Suprapubic skin (tissue), 4 donors: ENCODE measurements around the gene SCAF8. TPM values are rescaled to one million over a fixed set of nuclear protein-coding genes. Genes with fewer than 3 reads are reported as not detected.

ENCODE experiments used
- DNase-seq, 2 donors: peaks; one replicate each; pipeline ENCODE4 v3.0.0-alpha.2; 2019; ENCODE audit warnings: low spot score in 2 of 2
- H3K27ac ChIP-seq: fragments of 200-600 bp; sonication (generic); one replicate; pipeline ENCODE4 v1.5.1; 2019
- H3K27me3 ChIP-seq: fragments of 200-600 bp; sonication (generic); one replicate; pipeline ENCODE4 v1.5.1; 2019
- H3K36me3 ChIP-seq: fragments of 200-600 bp; sonication (generic); one replicate; pipeline ENCODE4 v1.5.1; 2019
- H3K4me1 ChIP-seq: fragments of 200-600 bp; sonication (generic); one replicate; pipeline ENCODE4 v1.5.1; 2019
- H3K4me3 ChIP-seq: fragments of 200-600 bp; sonication (generic); one replicate; pipeline ENCODE4 v1.5.1; 2019; ENCODE audit warnings: mild to moderate bottlenecking
- H3K9me3 ChIP-seq: fragments of 200-600 bp; sonication (generic); one replicate; pipeline ENCODE4 v1.5.1; 2019
- CTCF ChIP-seq, 2 donors: fragments of 200-600 bp in 1 of 2; fragments of 450-650 bp in 1 of 2; sonication (generic) in 1 of 2; IDR thresholded peaks; one replicate each; pipeline ENCODE4 v1.5.1; 2016 to 2019; ENCODE audit warnings: antibody characterized with exemption in 2 of 2, mild to moderate bottlenecking in 1 of 2, moderate library complexity in 1 of 2
- EP300 ChIP-seq: sonication (generic); formaldehyde crosslinking; IDR thresholded peaks from one replicate; pipeline ENCODE4 v1.6.1; 2017; ENCODE audit warnings: antibody characterized with exemption
- POLR2A ChIP-seq, 2 donors: fragments of 450-650 bp; IDR thresholded peaks; one replicate each; pipeline ENCODE4 v1.6.1; 2017; ENCODE audit warnings: antibody characterized with exemption in 2 of 2, mild to moderate bottlenecking in 2 of 2, moderate library complexity in 2 of 2
- POLR2AphosphoS5 ChIP-seq, 3 donors: sonication (generic); formaldehyde crosslinking; IDR thresholded peaks; one replicate each; pipeline ENCODE4 v1.6.1; 2017; ENCODE audit warnings: antibody characterized with exemption in 3 of 3
- WGBS: methylation state at CpG from one replicate; pipeline ENCODE4 v1.1.5; 2018; 5-methylcytosine and 5-hydroxymethylcytosine counted together
- total RNA-seq, 4 donors: library from RNA; depleted of rRNA; stranded (reverse); fragments of >200 nt; gene quantifications; one replicate each; pipeline ENCODE4 v1.1.0, GENCODE V29; 2016

Gene SCAF8
- total RNA-seq, 4 donors from 2014 or later: 34.1 to 63.7 (median 41.0) TPM

DNA sequence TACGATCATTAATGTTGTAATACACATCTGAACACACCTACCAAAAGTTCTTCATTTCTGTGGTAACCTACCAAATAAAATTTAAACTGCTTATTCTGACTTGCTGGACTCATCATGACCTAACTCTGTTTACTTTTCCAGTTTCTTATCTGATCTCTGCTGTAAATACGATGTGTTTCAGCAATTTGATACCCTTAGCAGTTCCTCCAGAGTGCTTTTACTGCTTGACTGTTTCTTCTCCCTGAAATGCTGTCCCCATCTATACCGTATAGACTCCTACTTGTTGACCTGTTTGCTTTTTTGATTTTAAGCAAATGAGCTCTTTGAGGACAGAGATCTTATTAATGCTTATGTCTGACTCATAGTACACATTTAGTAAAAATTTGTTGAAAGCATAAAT is 119.5 kb downstream of the SCAF8 start:
- H3K4me3 ChIP-seq: no peak overlapping the region
- 75% methylated on average over 3 of the region's 3 CpGs for WGBS
- no peak for TF ChIP-seq POLR2AphosphoS5 (IDR thresholded peaks at IDR 0.05)
- no peak for TF ChIP-seq CTCF (IDR thresholded peaks at IDR 0.05)
- no peak for TF ChIP-seq POLR2A (IDR thresholded peaks at IDR 0.05)
- no peak for TF ChIP-seq EP300

DNA sequence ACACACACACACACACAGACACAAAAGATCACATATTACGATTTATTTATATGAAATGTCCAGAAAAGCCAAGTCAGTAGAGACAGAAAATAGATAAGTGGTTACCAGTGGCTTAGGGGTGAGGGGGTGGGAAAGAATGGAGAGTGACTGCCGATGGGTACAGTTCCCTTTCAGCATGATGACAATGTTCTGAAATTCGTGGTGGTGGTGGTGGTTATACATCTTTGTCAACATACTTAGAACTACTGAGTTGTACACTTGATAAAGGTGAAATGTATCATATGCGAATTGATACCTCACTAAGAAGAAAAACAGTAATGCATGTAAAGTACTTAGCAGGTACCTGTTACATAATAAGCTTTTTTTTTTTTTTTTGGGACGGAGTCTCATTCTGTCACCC is 124.3 kb downstream of the SCAF8 start:
- Histone ChIP-seq H3K36me3 (no peaks in the 10 kb centered on the region), H3K9me3 (no peaks in the 10 kb centered on the region), H3K4me3 (no peak overlapping the region), H3K27ac (no peak overlapping the region), H3K4me1 (no peaks in the 10 kb centered on the region), H3K27me3 (no peaks in the 10 kb centered on the region)
- 93% methylated on average over 5 of the region's 5 CpGs for WGBS
- no peak for DNase-seq
- TF ChIP-seq CTCF (IDR thresholded peaks at IDR 0.05): no peak
- TF ChIP-seq POLR2A (IDR thresholded peaks at IDR 0.05): no peak
- TF ChIP-seq EP300: no peak
- no peak for TF ChIP-seq POLR2AphosphoS5 (IDR thresholded peaks at IDR 0.05)

More for the DNA sequence above, 119.5 kb downstream of the SCAF8 start:
- no peaks in the 10 kb centered on the region for H3K36me3 ChIP-seq
- no peak overlapping the region for H3K27ac ChIP-seq
- no peaks in the 10 kb centered on the region for H3K9me3 ChIP-seq
- H3K27me3 ChIP-seq: no peaks in the 10 kb centered on the region
- H3K4me1 ChIP-seq: no peaks in the 10 kb centered on the region
- DNase-seq: no peak

DNA sequence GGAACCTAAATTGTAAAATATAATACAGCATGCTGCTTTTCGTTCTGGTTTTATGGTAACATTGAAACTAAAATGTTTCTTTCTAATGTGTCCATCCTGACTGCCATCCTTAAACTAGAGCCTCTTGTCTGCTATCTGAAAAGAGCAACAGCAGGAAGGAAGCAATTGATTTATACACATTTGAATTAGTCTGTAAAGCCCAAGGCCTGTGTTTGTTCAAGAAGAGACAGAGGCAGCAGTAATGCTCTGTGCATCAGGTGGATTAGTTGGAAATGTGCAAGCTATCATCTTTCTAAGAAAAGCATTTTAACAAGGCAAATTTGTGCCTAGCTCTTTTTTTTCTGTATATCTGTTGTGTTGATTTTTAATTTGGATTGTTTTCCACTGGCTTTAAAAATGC is 128.6 kb downstream of the SCAF8 start:
- H3K27ac ChIP-seq: no peak overlapping the region
- whole genome bisulfite sequencing: 72% methylated on average over 1 of the region's 1 CpG
- H3K9me3 ChIP-seq: no peaks in the 10 kb centered on the region
- no peak for TF ChIP-seq CTCF (IDR thresholded peaks at IDR 0.05)
- no peak for TF ChIP-seq POLR2A (IDR thresholded peaks at IDR 0.05)
- TF ChIP-seq POLR2AphosphoS5 (IDR thresholded peaks at IDR 0.05): no peak
- no peak for TF ChIP-seq EP300
- H3K27me3 ChIP-seq: no peaks in the 10 kb centered on the region
- H3K4me1 ChIP-seq: peaks cover 5% of the 10 kb centered on the region
- H3K4me3 ChIP-seq: no peak overlapping the region
- no peak for DNase-seq
- H3K36me3 ChIP-seq: peaks cover 3% of the 10 kb centered on the region

DNA sequence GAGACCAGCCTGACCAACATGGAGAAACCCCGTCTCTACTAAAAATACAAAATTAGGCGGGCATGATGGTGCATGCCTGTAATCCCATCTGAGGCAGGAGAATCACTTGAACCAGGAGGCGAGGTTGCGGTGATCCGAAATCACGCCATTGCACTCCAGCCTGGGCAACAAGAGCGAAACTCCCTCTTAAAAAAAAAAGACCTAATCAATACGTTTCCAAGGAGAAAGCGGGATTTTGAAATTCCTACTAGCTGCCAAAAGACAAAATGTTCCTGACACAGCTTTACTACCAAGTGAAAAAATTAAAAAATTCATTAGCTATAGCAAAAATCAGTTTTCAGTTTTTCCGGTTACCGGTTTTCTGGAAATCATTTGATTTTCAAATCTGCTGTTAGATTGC is 129.3 kb downstream of the SCAF8 start:
- WGBS: 91% methylated on average over 11 of the region's 11 CpGs
- TF ChIP-seq CTCF (IDR thresholded peaks at IDR 0.05): no peak
- H3K4me3 ChIP-seq: no peak overlapping the region
- peaks cover 5% of the 10 kb centered on the region for H3K4me1 ChIP-seq
- no peaks in the 10 kb centered on the region for H3K9me3 ChIP-seq
- DNase-seq: no peak
- no peaks in the 10 kb centered on the region for H3K27me3 ChIP-seq
- no peak overlapping the region for H3K27ac ChIP-seq
- peaks cover 3% of the 10 kb centered on the region for H3K36me3 ChIP-seq

- peaks cover 3% of the 10 kb centered on the region for H3K36me3 ChIP-seq
- no peak overlapping the region for H3K4me3 ChIP-seq
- DNase-seq: no peak
- peaks cover 5% of the 10 kb centered on the region for H3K4me1 ChIP-seq
- WGBS: 54% methylated on average over 3 of the region's 3 CpGs
- TF ChIP-seq EP300: no peak
- no peak for TF ChIP-seq POLR2AphosphoS5 (IDR thresholded peaks at IDR 0.05)
- no peak for TF ChIP-seq POLR2A (IDR thresholded peaks at IDR 0.05)
- TF ChIP-seq CTCF (IDR thresholded peaks at IDR 0.05): no peak
- no peak overlapping the region for H3K27ac ChIP-seq
- H3K9me3 ChIP-seq: no peaks in the 10 kb centered on the region
- no peaks in the 10 kb centered on the region for H3K27me3 ChIP-seq
Observed at GRCh38 chr6:154864066-154864430, 130.8 kb downstream of the SCAF8 start.
